Body of pancreas (tissue), 4 donors: ENCODE data around the gene USP36. TPM values are rescaled to one million over a fixed set of nuclear protein-coding genes. Genes with fewer than 3 reads are reported as not detected.

Experiments used
- ATAC-seq: fragments of 150-250 bp; one replicate; pipeline ENCODE4 v1.9.1; 2016
- DNase-seq, 4 donors: peaks; one replicate each; pipeline ENCODE4 v3.0.0-alpha.2; 2019
- H3K27ac ChIP-seq, 4 donors: fragments of 200-600 bp; sonication (generic); 1 replicate in 3 of 4; 2 replicates in 1 of 4; pipeline versions ENCODE4 v1.5.1 to v1.6.1; 2016 to 2019; ENCODE audit warnings: mild to moderate bottlenecking in 1 of 4, mixed read lengths in 1 of 4, moderate library complexity in 1 of 4
- H3K27me3 ChIP-seq, 2 donors: fragments of 200-600 bp; sonication (generic); one replicate each; pipeline ENCODE4 v1.6.0; 2016; ENCODE audit warnings: mild to moderate bottlenecking in 1 of 2
- H3K36me3 ChIP-seq, 2 donors: fragments of 200-600 bp; sonication (generic); replicated peaks in 1 of 2; 2 replicates each; pipeline ENCODE4 v1.5.1; 2016; ENCODE audit warnings: low read depth in 2 of 2; ENCODE audit not compliant: insufficient read depth in 1 of 2
- H3K4me1 ChIP-seq: fragments of 200-600 bp; sonication (generic); one replicate; pipeline ENCODE4 v1.6.0; 2016
- H3K4me3 ChIP-seq, 2 donors: fragments of 200-600 bp; sonication (generic); 1 replicate in 1 of 2; 2 replicates in 1 of 2; pipeline ENCODE4 v1.5.1; 2016 to 2019
- H3K9me3 ChIP-seq, 3 donors: fragments of 200-600 bp; sonication (generic); 1 replicate in 2 of 3; 2 replicates in 1 of 3; pipeline ENCODE4 v1.5.1; 2016
- POLR2A ChIP-seq, 3 donors: fragments of 450-650 bp; IDR thresholded peaks; one replicate each; pipeline ENCODE4 v1.6.1; 2016; ENCODE audit warnings: antibody characterized with exemption in 3 of 3, mild to moderate bottlenecking in 2 of 3
- WGBS, 2 donors: methylation state at CpG; one replicate each; pipeline ENCODE4 v1.1.5; 2017; 5-methylcytosine and 5-hydroxymethylcytosine counted together
- intact Hi-C: fragments of 100-400 bp; cut with DNase I; formaldehyde crosslinking; loops from one replicate; pipeline ENCODE4 v1.15.1; 2023
- total RNA-seq, 2 donors: library from RNA; depleted of rRNA; stranded (reverse); fragments of >200 nt; gene quantifications; one replicate each; pipeline ENCODE4 v1.1.0, GENCODE V29; 2016
- TF ChIP-seq, protein P1 (sequence below), 7 experiments: fragments of 450-650 bp in 4 of 7; fragments of 200-600 bp in 3 of 7; sonication (generic) in 3 of 7; IDR thresholded peaks; one replicate each; pipeline ENCODE4 v1.5.1; 2016 to 2019; ENCODE audit warnings: antibody characterized with exemption in 7 of 7

Gene USP36
- total RNA-seq, 2 donors from 2014 or later: 28.5 to 55.4 TPM

DNA sequence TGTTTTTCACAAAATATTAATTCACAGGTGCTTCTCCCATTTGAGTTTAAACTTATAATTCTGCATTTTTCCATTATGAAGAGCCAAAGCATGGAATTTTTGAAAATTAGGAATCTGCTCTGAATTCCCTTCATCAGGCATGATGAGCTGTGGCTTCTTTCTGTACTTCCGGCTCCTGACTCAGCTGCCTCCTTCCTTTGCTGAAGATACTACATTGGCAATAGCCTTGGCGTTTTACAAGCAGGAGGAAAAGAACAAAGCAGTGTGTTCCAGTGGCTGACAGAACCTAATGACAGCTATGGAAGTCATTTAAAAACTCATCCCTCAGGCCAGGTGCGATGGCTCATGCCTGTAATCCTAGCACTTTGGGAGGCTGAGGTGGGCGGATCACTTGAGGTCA, 18.4 kb upstream of the USP36 start:
- intact Hi-C loops: no loop called here
- no peak for ATAC-seq
- Histone ChIP-seq H3K36me3 (peaks cover 0 to 9% of the 10 kb centered on the region in 2 donors), H3K4me1 (peaks cover 16% of the 10 kb centered on the region), H3K9me3 (no peaks in the 10 kb centered on the region), H3K27me3 (no peaks in the 10 kb centered on the region), H3K27ac (no peak overlapping the region), H3K4me3 (no peak overlapping the region)
- DNase-seq: no peak
- TF ChIP-seq, protein P1, sequence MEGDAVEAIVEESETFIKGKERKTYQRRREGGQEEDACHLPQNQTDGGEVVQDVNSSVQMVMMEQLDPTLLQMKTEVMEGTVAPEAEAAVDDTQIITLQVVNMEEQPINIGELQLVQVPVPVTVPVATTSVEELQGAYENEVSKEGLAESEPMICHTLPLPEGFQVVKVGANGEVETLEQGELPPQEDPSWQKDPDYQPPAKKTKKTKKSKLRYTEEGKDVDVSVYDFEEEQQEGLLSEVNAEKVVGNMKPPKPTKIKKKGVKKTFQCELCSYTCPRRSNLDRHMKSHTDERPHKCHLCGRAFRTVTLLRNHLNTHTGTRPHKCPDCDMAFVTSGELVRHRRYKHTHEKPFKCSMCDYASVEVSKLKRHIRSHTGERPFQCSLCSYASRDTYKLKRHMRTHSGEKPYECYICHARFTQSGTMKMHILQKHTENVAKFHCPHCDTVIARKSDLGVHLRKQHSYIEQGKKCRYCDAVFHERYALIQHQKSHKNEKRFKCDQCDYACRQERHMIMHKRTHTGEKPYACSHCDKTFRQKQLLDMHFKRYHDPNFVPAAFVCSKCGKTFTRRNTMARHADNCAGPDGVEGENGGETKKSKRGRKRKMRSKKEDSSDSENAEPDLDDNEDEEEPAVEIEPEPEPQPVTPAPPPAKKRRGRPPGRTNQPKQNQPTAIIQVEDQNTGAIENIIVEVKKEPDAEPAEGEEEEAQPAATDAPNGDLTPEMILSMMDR (IDR thresholded peaks at IDR 0.05): no peak
- no peak for TF ChIP-seq POLR2A (IDR thresholded peaks at IDR 0.05)
- WGBS, 2 donors: 74 to 89% methylated on average over 4 of the region's 4 CpGs

DNA sequence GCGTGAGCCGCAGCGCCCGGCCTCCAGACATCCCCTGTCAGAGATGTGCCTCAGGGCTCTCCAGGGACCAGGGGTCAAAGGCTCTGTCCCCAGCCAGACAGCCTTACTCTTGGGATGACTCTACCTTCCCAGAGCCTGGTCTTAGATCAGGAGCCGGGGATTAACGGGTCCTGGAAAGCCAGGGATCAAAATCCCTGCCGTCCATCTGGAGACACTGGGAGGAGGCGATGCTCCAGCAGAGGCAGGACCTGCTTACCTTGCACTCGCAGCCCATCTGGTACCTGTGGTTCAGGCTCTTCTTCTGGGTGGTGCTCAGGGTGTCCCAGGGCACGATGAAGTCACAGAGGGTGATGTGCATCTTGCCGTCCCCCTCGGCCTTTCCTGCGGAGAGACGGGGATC, 16.7 kb upstream of the USP36 start:
- H3K27me3 ChIP-seq: no peaks in the 10 kb centered on the region
- intact Hi-C loops: no loop called here
- TF ChIP-seq, protein P1 (IDR thresholded peaks at IDR 0.05): no peak
- no peak for TF ChIP-seq POLR2A (IDR thresholded peaks at IDR 0.05)
- peaks cover 0 to 9% of the 10 kb centered on the region in 2 donors for H3K36me3 ChIP-seq
- ATAC-seq (no peak), DNase-seq (no peak)
- WGBS, 2 donors: 93 to 94% methylated on average over 9 to 14 of the region's 14 CpGs
- no peaks in the 10 kb centered on the region for H3K9me3 ChIP-seq
- H3K4me1 ChIP-seq: peaks cover 10% of the 10 kb centered on the region
- no peak overlapping the region for H3K27ac ChIP-seq
- no peak overlapping the region for H3K4me3 ChIP-seq

DNA sequence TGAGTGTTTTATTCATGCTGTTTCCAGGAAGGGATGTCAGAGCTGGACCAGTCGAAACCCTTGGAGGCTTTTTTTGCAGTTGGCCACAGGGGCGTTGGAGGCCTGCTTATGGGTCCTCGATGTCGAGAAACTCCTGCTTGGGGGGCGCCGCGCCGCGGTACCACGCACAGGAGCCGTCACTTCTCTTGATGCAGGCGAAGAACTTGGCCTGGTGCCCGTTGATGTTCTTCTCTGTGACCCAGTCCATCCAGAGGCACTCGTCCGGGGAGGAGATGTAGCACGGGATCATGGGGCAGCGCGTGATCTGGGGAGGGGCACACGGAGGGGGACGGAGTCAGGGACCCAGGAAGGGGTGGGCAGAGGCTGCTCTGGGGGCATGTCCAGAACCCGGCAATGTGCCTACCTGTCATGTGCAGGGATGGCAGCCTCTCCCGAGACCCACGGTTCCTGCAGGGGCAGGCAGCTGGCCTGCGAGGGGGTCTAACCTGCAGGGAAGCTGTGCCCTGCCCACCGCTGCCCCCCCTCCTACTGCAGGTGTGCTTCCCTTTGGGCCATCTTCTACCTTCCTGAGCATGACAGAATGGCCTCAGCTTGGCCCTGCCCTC, 15.0 kb upstream of the USP36 start:
- no peak for TF ChIP-seq POLR2A (IDR thresholded peaks at IDR 0.05)
- TF ChIP-seq, protein P1 (IDR thresholded peaks at IDR 0.05): no peak
- no peak for DNase-seq
- Histone ChIP-seq H3K9me3 (no peaks in the 10 kb centered on the region), H3K4me3 (no peak overlapping the region), H3K36me3 (peaks cover 0 to 9% of the 10 kb centered on the region in 2 donors), H3K27me3 (no peaks in the 10 kb centered on the region), H3K4me1 (no peaks in the 10 kb centered on the region), H3K27ac (no peak overlapping the region)
- no peak for ATAC-seq
- intact Hi-C loops: no loop called here
- WGBS, 2 donors: 88 to 94% methylated on average over 20 to 21 of the region's 25 CpGs

DNA sequence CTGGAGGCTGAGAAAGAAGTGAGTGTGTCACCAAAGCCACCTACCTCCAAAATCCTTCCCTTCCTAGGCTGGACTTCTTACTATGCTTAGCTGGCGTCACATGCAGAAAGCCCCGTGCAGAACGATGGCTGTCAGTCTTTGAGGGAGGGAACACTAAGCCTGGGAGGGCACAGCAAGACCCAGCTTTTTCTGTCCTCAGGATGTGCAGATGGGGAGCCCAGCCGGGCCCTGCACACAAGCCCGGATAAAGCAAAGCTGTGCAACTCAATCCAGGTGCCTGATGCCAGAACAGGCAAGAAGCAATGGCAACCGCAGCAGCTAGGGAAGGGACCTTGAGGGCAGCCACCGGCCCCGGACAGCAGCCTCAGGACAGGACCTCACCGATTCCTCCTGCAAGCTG, 13.9 kb upstream of the USP36 start:
- no peak for ATAC-seq
- WGBS, 2 donors: 85 to 95% methylated on average over 5 to 7 of the region's 9 CpGs
- intact Hi-C loops: no loop called here
- Histone ChIP-seq H3K4me3 (no peak overlapping the region), H3K9me3 (no peaks in the 10 kb centered on the region), H3K36me3 (peaks cover 0 to 9% of the 10 kb centered on the region in 2 donors), H3K27me3 (no peaks in the 10 kb centered on the region), H3K27ac (no peak overlapping the region), H3K4me1 (no peaks in the 10 kb centered on the region)
- TF ChIP-seq, protein P1 (IDR thresholded peaks at IDR 0.05): no peak
- TF ChIP-seq POLR2A (IDR thresholded peaks at IDR 0.05): no peak
- no peak for DNase-seq

DNA sequence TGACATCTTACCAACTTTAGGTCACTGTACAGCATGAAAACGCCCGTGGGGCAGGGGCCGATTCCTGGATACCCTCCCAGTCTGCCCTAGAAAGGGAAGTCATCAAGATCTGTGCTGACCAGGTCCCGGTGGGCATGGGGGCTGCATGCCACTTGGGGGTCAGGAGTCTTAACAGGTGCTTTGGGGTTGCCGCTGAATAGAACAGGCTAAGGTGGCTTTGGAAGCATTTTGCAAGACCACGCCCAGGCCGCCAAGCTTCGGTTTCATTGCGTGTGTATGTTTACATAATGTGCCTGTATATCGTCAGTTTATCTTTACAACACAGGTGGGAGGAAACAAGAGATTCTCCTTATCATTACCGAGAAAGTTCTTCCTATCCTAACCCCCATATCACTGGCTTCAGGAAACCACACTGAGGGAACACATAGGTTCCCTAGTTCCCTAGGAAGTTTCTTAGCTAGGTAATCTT, 13.3 kb upstream of the USP36 start:
- 65 to 67% methylated on average over 9 to 11 of the region's 11 CpGs for WGBS, 2 donors
- Histone ChIP-seq H3K4me3 (no peak overlapping the region), H3K9me3 (no peaks in the 10 kb centered on the region), H3K4me1 (no peaks in the 10 kb centered on the region), H3K27me3 (no peaks in the 10 kb centered on the region), H3K27ac (no peak overlapping the region), H3K36me3 (peaks cover 0 to 9% of the 10 kb centered on the region in 2 donors)
- intact Hi-C loops: no loop called here
- DNase-seq: no peak
- TF ChIP-seq, protein P1 (IDR thresholded peaks at IDR 0.05): no peak
- no peak for TF ChIP-seq POLR2A (IDR thresholded peaks at IDR 0.05)
- no peak for ATAC-seq
